ENCODE measurements around the gene EXD3.

Gene EXD3

DNA sequence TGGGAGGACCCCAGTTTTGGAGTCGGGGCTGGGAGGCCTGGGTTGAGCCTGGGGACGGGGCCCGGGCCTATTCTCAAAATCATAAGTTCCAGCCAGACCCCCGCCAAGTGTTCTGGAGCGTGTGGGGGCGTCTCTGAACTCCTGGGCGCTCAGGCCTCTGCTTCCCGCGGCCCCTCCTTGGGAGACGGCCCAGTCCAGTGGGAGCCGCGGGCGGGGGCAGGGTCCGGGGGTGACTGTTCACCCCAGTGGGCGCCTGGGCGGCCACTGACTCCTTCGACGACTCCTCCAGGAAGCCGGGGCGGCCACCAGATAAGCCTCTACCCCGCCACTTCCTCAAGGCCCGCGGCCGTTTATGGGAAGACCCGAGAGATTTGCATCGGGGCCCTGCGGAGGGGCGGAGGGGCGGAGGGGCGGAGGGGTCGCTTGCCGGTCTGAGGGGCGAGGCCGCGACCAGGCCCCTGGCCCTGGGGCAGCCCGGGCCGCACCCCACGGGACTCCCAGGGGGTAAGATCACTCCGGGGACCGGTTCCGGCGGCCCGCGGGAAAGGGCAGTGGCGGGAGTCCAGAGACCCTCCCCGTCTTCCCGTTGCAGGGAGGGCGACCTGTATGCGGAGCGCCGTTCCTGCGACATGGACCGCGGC lies 144.8 kb downstream of the EXD3 start:
- H3K36me3 ChIP-seq (replicated peaks) = peaks cover 18% of the 10 kb centered on the region
- H3K4me3 ChIP-seq (ENCODE audit: low read depth, low read length) = peak overlapping the region; percentile 63
- in situ Hi-C loops (cut with HindIII; ENCODE audit: low pct_ligation_motif_present, low sequenced_read_pairs) = no loop called here
- no peak for DNase-seq
- H3K27me3 ChIP-seq (replicated peaks) = no peaks in the 10 kb centered on the region
- TF ChIP-seq CTCF (IDR thresholded peaks at IDR 0.05; ENCODE audit: low read depth, low read length, missing control alignments) = no peak
- no peak overlapping the region for H3K27ac ChIP-seq

DNA sequence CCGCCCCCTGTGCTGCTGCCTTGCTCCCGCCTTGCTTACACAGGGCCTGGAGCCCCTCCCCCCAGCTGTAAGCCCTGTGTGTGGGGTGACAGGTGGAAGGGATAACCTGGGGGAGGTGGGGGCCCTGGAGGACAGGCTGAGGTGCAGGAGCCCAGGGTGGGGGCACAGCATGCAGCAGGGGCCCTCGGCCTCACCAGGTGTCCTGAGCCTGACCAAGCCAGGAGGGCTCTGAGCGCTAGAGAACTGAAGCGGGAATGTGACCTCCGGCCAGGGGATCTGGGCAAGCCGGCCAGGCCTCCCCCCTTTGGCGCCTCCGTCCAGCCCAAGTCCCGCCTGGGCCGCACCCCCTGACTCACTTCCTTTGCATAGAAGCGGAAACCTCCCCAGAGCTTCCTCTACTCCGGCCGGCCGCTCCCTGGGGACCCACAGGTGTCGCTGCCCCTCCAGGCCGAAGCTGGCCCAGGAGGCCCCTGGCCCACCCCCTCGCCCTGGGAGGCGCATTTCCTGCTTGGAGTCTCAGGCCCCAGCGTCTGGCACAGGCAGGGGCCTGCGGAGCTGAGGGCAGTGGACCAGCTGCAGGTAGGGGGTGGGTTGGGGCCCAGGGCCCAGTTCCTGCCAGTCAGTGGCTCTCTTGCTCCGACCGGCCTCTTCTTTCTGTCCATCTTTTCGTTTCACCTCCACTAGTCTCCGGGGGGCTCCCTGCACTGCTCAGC lies 145.5 kb downstream of the EXD3 start, which contains the start of gene TOR4A:
Gene TOR4A, plus strand, starts transcription at position 398 of the 713 bp plus-strand sequence. CDS start 964 bp downstream, outside the sequence.
- in situ Hi-C loops (cut with HindIII; ENCODE audit: low pct_ligation_motif_present, low sequenced_read_pairs) = no loop called here
- Histone ChIP-seq H3K27ac (no peak within 1 kb of the TSS), H3K4me3 (ENCODE audit: low read depth, low read length) (peak within 1 kb of the TSS; percentile 63), H3K27me3 (replicated peaks) (no peaks in the 10 kb centered on the region), H3K36me3 (replicated peaks) (peaks cover 23% of the 10 kb centered on the region)
- DNase-seq = peak; percentile 63
- peak; percentile 52 for TF ChIP-seq CTCF (IDR thresholded peaks at IDR 0.05; ENCODE audit: low read depth, low read length, missing control alignments)

DNA sequence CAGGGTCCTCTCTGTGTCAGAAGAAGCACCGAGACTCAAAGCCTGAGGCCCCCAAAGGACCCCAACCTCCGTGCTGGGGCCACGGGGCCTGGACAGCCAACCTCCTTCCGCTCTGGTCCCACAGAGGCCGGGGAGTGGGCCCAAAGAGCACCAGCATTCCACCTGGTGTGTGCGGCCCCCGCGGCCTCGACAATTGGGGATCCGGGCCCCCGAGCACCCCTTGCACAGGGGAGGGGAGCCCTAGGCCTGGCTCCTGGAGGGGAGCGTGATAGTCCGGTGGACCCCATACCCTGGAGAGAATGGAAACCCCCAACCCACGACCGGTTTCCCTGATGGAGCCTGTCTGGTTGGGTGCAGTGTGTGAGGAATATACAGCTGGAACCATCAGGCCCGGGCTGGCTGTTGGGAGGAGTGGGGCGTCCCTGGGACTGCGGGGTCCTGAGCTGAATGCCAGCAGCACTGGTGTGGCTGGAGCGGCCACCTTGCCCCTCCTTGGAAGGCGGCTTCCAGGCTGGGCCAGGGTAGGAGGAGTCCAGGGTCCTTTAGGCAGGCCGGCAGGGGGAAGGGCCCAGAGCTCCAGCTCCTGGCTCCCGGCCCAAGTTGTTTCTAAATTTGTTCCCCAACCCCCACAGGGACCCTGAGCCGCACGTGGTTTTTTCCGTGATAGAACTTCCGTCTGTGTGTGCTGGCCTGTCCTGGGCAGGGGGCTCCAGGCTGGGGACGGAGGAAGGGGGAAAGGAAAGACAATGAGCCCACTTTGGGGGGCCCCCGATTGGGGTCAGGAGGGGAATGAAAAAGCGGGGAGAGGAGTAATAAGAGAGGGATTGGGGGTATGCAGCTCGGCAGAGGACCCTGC lies 146.3 kb downstream of the EXD3 start:
- Histone ChIP-seq H3K27ac (no peak overlapping the region), H3K36me3 (replicated peaks) (peaks cover 29% of the 10 kb centered on the region)
- DNase-seq = no peak

GRCh38 chr9:137275588-137276472 lies 147.1 kb downstream of the EXD3 start:
- no peak for TF ChIP-seq CTCF (IDR thresholded peaks at IDR 0.05; ENCODE audit: low read depth, low read length, missing control alignments)
- H3K36me3 ChIP-seq (replicated peaks) = peaks cover 31% of the 10 kb centered on the region
- in situ Hi-C loops (cut with HindIII; ENCODE audit: low pct_ligation_motif_present, low sequenced_read_pairs) = no loop called here
- H3K27ac ChIP-seq = no peak overlapping the region
- no peak overlapping the region for H3K4me3 ChIP-seq (ENCODE audit: low read depth, low read length)
- no peak for DNase-seq
- H3K27me3 ChIP-seq (replicated peaks) = no peaks in the 10 kb centered on the region

More for the DNA sequence above, 146.3 kb downstream of the EXD3 start:
- in situ Hi-C loops (cut with HindIII; ENCODE audit: low pct_ligation_motif_present, low sequenced_read_pairs) = no loop called here
- TF ChIP-seq CTCF (IDR thresholded peaks at IDR 0.05; ENCODE audit: low read depth, low read length, missing control alignments) = no peak
- peak overlapping the region; percentile 63 for H3K4me3 ChIP-seq (ENCODE audit: low read depth, low read length)
- H3K27me3 ChIP-seq (replicated peaks) = no peaks in the 10 kb centered on the region

- no peaks in the 10 kb centered on the region for H3K27me3 ChIP-seq (replicated peaks)
- H3K36me3 ChIP-seq (replicated peaks) = peaks cover 37% of the 10 kb centered on the region
- H3K4me3 ChIP-seq (ENCODE audit: low read depth, low read length) = no peak overlapping the region
- in situ Hi-C loops (cut with HindIII; ENCODE audit: low pct_ligation_motif_present, low sequenced_read_pairs) = no loop called here
- DNase-seq = no peak
- no peak for TF ChIP-seq CTCF (IDR thresholded peaks at IDR 0.05; ENCODE audit: low read depth, low read length, missing control alignments)
- no peak overlapping the region for H3K27ac ChIP-seq
Observed at GRCh38 chr9:137275203-137275587, 147.8 kb downstream of the EXD3 start.

All from brain microvascular endothelial cell (primary cell).